ENCODE measurements around the gene CD180.
A peak's percentile ranks its signal among the peaks of the same experiment; 100 is the strongest.

The CD180 gene

DNA sequence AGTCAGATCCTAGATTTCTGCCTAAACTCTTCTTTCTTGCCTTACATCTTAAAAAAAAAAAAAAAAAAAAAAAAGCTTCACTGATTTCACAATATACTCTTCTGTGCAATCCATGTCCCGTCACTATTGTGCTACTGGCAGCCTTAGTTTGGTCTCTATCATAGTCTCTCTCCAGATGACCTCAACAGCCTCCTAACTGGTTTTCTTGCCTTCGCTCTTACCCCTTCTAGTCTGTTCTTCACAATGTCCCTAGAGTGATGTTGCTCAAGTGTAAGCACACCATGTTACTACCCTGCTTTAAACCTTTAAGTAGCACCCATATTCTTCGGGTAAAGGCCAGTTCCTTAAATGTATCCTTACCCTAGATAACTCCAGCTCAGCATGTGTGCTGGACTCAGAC, 25.8 kb downstream of the CD180 start:
- H3K4me3 ChIP-seq (ENCODE audit: low read depth, low read length), result no peak overlapping the region
- no peaks in the 10 kb centered on the region for H3K27me3 ChIP-seq
- peaks cover 3% of the 10 kb centered on the region for H3K4me1 ChIP-seq
- H3K36me3 ChIP-seq, result no peaks in the 10 kb centered on the region
- TF ChIP-seq, protein P1, sequence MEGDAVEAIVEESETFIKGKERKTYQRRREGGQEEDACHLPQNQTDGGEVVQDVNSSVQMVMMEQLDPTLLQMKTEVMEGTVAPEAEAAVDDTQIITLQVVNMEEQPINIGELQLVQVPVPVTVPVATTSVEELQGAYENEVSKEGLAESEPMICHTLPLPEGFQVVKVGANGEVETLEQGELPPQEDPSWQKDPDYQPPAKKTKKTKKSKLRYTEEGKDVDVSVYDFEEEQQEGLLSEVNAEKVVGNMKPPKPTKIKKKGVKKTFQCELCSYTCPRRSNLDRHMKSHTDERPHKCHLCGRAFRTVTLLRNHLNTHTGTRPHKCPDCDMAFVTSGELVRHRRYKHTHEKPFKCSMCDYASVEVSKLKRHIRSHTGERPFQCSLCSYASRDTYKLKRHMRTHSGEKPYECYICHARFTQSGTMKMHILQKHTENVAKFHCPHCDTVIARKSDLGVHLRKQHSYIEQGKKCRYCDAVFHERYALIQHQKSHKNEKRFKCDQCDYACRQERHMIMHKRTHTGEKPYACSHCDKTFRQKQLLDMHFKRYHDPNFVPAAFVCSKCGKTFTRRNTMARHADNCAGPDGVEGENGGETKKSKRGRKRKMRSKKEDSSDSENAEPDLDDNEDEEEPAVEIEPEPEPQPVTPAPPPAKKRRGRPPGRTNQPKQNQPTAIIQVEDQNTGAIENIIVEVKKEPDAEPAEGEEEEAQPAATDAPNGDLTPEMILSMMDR (IDR thresholded peaks at IDR 0.05; ENCODE audit: low read depth, low read length), result no peak
- H3K9me3 ChIP-seq, result no peaks in the 10 kb centered on the region
- no peak for DNase-seq

DNA sequence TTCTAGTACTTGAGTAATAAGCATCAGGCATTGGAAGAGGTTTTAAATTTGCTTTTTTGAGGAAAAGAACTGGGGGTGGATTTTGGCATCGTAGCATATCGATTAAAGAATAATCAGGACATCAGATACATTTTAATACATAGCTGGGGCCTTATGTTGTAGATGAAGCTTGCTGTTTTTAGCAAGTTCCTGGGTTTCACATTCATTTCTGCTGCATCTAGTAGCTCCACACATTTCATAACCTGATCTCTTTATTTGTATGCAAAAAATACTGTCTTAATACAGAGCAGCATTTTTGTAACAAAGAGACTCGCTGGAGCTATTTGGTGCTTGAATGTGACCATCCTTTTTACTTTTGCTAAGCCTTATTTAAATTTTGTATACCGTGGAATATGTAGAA, 28.5 kb downstream of the CD180 start:
- DNase-seq, result no peak
- TF ChIP-seq, protein P1 (IDR thresholded peaks at IDR 0.05; ENCODE audit: low read depth, low read length), result no peak
- no peaks in the 10 kb centered on the region for H3K36me3 ChIP-seq
- H3K27me3 ChIP-seq, result no peaks in the 10 kb centered on the region
- H3K9me3 ChIP-seq, result no peaks in the 10 kb centered on the region
- H3K4me3 ChIP-seq (ENCODE audit: low read depth, low read length), result no peak overlapping the region
- H3K4me1 ChIP-seq, result no peaks in the 10 kb centered on the region

DNA sequence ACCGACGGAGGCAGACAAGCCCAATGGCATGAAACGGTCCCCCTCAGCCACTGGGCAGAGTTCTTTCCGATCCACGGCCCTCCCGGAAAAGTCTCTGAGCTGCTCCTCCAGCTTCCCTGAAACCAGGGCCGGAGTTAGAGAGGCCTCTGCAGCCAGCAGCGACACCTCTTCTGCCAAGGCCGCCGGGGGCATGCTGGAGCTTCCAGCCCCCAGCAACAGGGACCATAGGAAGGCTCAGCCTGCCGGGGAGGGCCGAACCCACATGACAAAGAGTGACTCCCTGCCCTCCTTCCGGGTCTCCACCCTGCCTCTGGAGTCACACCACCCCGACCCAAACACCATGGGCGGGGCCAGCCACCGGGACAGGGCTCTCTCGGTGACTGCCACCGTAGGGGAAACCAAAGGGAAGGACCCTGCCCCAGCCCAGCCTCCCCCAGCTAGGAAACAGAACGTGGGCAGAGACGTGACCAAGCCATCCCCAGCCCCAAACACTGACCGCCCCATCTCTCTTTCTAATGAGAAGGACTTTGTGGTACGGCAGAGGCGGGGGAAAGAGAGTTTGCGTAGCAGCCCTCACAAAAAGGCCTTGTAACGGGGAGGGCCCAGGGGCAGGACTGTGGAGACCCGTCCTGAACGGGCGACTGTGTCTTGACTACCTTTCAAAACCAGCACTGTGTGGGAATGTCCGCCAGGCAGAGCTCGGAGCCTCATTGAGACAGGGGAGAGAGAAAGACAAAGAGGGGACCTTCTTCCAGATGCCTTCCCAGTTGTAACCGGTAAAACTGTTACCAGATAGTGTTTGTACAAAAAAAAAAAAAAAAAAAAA, 29.9 kb downstream of the CD180 start:
- Histone ChIP-seq H3K36me3 (no peaks in the 10 kb centered on the region), H3K4me1 (no peaks in the 10 kb centered on the region), H3K9me3 (no peaks in the 10 kb centered on the region), H3K27me3 (no peaks in the 10 kb centered on the region), H3K4me3 (ENCODE audit: low read depth, low read length) (no peak overlapping the region)
- DNase-seq, result no peak
- TF ChIP-seq, protein P1 (IDR thresholded peaks at IDR 0.05; ENCODE audit: low read depth, low read length), result no peak

DNA sequence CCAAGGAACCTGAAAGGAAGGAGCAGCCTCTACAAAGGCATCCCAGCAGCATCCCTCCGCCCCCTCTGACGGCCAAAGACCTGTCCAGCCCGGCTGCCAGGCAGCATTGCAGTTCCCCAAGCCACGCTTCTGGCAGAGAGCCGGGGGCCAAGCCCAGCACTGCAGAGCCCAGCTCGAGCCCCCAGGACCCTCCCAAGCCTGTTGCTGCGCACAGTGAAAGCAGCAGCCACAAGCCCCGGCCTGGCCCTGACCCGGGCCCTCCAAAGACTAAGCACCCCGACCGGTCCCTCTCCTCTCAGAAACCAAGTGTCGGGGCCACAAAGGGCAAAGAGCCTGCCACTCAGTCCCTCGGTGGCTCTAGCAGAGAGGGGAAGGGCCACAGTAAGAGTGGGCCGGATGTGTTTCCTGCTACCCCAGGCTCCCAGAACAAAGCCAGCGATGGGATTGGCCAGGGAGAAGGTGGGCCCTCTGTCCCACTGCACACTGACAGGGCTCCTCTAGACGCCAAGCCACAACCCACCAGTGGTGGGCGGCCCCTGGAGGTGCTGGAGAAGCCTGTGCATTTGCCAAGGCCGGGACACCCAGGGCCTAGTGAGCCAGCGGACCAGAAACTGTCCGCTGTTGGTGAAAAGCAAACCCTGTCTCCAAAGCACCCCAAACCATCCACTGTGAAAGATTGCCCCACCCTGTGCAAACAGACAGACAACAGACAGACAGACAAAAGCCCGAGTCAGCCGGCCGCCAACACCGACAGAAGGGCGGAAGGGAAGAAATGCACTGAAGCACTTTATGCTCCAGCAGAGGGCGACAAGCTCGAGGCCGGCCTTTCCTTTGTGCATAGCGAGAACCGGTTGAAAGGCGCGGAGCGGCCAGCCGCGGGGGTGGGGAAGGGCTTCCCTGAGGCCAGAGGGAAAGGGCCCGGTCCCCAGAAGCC, 30.8 kb downstream of the CD180 start:
- peak; percentile 33 for DNase-seq
- Histone ChIP-seq H3K4me3 (ENCODE audit: low read depth, low read length) (no peak overlapping the region), H3K9me3 (no peaks in the 10 kb centered on the region), H3K27me3 (no peaks in the 10 kb centered on the region), H3K36me3 (no peaks in the 10 kb centered on the region), H3K4me1 (peaks cover 2% of the 10 kb centered on the region)
- TF ChIP-seq, protein P1 (IDR thresholded peaks at IDR 0.05; ENCODE audit: low read depth, low read length), result peak; percentile 33

DNA sequence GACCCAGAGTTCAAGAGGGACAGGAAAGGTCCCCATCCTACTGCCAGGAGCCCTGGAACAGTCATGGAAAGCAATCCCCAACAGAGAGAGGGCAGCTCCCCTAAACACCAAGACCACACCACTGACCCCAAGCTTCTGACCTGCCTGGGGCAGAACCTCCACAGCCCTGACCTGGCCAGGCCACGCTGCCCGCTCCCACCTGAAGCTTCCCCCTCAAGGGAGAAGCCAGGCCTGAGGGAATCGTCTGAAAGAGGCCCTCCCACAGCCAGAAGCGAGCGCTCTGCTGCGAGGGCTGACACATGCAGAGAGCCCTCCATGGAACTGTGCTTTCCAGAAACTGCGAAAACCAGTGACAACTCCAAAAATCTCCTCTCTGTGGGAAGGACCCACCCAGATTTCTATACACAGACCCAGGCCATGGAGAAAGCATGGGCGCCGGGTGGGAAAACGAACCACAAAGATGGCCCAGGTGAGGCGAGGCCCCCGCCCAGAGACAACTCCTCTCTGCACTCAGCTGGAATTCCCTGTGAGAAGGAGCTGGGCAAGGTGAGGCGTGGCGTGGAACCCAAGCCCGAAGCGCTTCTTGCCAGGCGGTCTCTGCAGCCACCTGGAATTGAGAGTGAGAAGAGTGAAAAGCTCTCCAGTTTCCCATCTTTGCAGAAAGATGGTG, 31.6 kb downstream of the CD180 start:
- TF ChIP-seq, protein P1 (IDR thresholded peaks at IDR 0.05; ENCODE audit: low read depth, low read length), result no peak

More for the DNA sequence above, 31.6 kb downstream of the CD180 start:
- Histone ChIP-seq H3K36me3 (no peaks in the 10 kb centered on the region), H3K4me1 (peaks cover 5% of the 10 kb centered on the region), H3K27me3 (no peaks in the 10 kb centered on the region), H3K9me3 (no peaks in the 10 kb centered on the region), H3K4me3 (ENCODE audit: low read depth, low read length) (no peak overlapping the region)
- no peak for DNase-seq

All from BE2C (cell line).